ENCODE data around the gene HCRTR1. TPM values are rescaled to one million over a fixed set of nuclear protein-coding genes. Genes with fewer than 3 reads are reported as not detected.
A peak's percentile ranks its signal among the peaks of the same experiment; 100 is the strongest.

Gene HCRTR1
- polyA plus RNA-seq, 1 of the 3 experiments (the other 2 are of a cell fraction), result 0.03 TPM

DNA sequence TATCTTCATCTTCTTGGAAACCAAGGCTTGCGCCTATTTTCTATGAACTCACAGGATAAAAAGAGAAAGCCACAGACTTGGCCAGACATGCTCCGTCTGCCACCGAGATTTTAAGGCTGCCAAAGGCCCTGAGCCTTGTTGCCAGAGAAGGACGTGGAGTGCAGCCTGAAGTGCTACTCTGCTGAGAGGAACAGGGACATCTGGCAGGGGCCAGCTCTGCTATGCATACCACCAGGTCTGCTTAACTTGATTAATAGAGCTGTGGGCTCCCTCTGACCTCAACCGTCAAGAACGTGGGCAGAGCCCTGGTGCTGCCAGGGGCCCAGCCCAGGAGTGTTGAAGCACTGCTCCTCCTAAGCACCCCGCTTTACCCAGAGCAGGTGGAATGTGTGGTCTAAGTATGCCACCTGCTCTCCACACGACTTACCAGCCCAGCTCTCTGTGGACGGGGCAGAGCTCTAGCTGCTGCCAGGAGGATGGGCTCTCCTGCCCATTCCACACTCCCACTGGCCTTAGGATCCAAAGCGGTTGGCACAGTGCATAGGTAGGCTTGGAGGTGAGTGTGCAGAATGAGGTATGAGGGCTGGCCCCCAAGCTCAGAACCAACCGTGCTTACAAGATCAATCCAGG, 10.6 kb downstream of the HCRTR1 start (continued):
- TF ChIP-seq TCF12 (IDR thresholded peaks at IDR 0.05) (peak; percentile 59), RFX5 (IDR thresholded peaks at IDR 0.05; ENCODE audit: low read length) (no peak), NFIC (IDR thresholded peaks at IDR 0.05; ENCODE audit: borderline replicate concordance) (no peak), EZH2phosphoT487 (IDR thresholded peaks at IDR 0.05; ENCODE audit: borderline replicate concordance, low read depth) (no peak), FOSL2 (IDR thresholded peaks at IDR 0.05; ENCODE audit: borderline replicate concordance, low read depth) (no peak), FOXJ3 (CRISPR knock-in tag; IDR thresholded peaks at IDR 0.05) (0 out of 2 replicates have a peak, but pooled peaks have one; percentile 15), YY1 (IDR thresholded peaks at IDR 0.05; ENCODE audit: low read depth) (no peak), GABPA (IDR thresholded peaks at IDR 0.05; ENCODE audit: low read depth) (no peak), CTCF (IDR thresholded peaks at IDR 0.05) (no peak), RAD21 (IDR thresholded peaks at IDR 0.05; ENCODE audit: low read length) (no peak), RXRA (IDR thresholded peaks at IDR 0.05; ENCODE audit: borderline replicate concordance, low read depth) (no peak), FOXM1 (IDR thresholded peaks at IDR 0.05; ENCODE audit: low read depth) (no peak), JUND (IDR thresholded peaks at IDR 0.05) (no peak), CHD2 (IDR thresholded peaks at IDR 0.05; ENCODE audit: low read length, partially characterized antibody) (peak; percentile 37), MEF2A (IDR thresholded peaks at IDR 0.05; ENCODE audit: borderline replicate concordance, low read depth) (no peak)

DNA sequence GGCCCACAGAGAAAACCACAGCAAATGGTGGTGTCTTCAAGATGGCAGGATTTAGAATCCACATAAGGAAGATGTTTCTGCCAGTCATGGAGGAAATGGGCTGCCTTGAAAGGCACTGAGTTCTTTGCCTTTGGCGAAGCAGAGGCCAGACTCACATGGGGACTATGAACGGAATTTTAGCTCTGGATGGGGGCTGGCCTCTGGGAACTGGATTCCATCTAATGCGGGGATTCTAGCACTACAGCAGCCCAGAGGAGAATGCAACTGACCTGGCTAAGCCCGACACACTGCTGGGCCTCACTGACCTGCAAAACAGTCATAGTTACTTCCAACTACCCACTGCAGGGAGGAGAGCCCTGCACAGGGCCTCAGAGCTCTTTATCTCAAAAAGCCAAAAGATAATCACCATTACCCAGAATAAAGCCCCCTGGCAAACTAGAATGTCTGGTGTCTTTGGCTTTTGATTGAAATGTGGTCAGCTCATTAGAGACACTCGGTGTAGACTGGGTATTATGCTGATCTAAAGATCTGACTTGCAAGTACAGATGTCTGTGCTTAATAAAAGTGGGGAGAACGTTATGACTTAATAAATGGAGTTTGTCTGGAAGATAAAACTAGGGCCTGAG, 11.6 kb downstream of the HCRTR1 start:
- no peaks in the 10 kb centered on the region for H3K9me3 ChIP-seq
- DNase-seq, result peak; percentile 60
- CTCF ChIA-PET, result interaction anchor here (0.7 to 4.7 kb wide), 17 partner anchors 11 to 445 kb away, joined by 3 to 51 read pairs (median 4); partner anchors contain the start of gene PEF1
- H3K27ac ChIP-seq (ENCODE audit: low read depth in 2 of 2, low read length in 1 of 2), result peak overlapping the region in 1 of 2 experiments; percentile 99; a peak in 2 of 4 replicates
- peaks cover 2% of the 10 kb centered on the region; the same call in 1 of the 2 replicates for H3K79me2 ChIP-seq (ENCODE audit: insufficient read depth)
- peaks cover 4% of the 10 kb centered on the region; the same call in 1 of the 2 replicates for H4K20me1 ChIP-seq (ENCODE audit: insufficient read depth)
- no peaks in the 10 kb centered on the region for H3K27me3 ChIP-seq (ENCODE audit: insufficient read depth)
- H3K4me2 ChIP-seq, result no peak overlapping the region
- H3F3A ChIP-seq (replicated peaks; ENCODE audit: insufficient read depth), result no peaks in the 10 kb centered on the region
- 67% methylated on average over 3 of the region's 6 CpGs for WGBS (ENCODE audit: low lambda C conversion rate)
- no peaks in the 10 kb centered on the region for H3K9me2 ChIP-seq
- H2AFZ ChIP-seq (ENCODE audit: low read depth), result no peak overlapping the region
- no peak overlapping the region for H3K4me3 ChIP-seq (ENCODE audit: low read depth in 2 of 2, low read length in 1 of 2)
- peaks cover 5 to 61% of the 10 kb centered on the region in 2 experiments; a peak in 3 of 4 replicates for H3K4me1 ChIP-seq (ENCODE audit: control insufficient read depth in 1 of 2, insufficient read depth in 2 of 2, low read depth in 1 of 2, low read length in 1 of 2)
- peaks cover 8 to 42% of the 10 kb centered on the region in 2 experiments for H3K36me3 ChIP-seq (replicated peaks in 1 of 2; ENCODE audit: control insufficient read depth in 1 of 2, insufficient read depth in 2 of 2, low read length in 1 of 2)
- POLR2A ChIA-PET, result interaction anchor here (1.0 to 2.7 kb wide), 2 partner anchors 16 to 58 kb away, joined by 3 to 13 read pairs; partner anchors contain the start of gene PEF1
- no peak overlapping the region for H3K9ac ChIP-seq
- TF ChIP-seq PBX3 (IDR thresholded peaks at IDR 0.05), result no peak
- TF ChIP-seq NRF1 (IDR thresholded peaks at IDR 0.05; ENCODE audit: low read depth, low read length), result no peak
- TF ChIP-seq EP300 (IDR thresholded peaks at IDR 0.05; ENCODE audit: borderline replicate concordance in 1 of 2, low read depth in 1 of 2, low read length in 1 of 2), result peak in 1 of 2 experiments; percentile 94; a peak in 2 of 4 replicates
- TF ChIP-seq, protein P1, sequence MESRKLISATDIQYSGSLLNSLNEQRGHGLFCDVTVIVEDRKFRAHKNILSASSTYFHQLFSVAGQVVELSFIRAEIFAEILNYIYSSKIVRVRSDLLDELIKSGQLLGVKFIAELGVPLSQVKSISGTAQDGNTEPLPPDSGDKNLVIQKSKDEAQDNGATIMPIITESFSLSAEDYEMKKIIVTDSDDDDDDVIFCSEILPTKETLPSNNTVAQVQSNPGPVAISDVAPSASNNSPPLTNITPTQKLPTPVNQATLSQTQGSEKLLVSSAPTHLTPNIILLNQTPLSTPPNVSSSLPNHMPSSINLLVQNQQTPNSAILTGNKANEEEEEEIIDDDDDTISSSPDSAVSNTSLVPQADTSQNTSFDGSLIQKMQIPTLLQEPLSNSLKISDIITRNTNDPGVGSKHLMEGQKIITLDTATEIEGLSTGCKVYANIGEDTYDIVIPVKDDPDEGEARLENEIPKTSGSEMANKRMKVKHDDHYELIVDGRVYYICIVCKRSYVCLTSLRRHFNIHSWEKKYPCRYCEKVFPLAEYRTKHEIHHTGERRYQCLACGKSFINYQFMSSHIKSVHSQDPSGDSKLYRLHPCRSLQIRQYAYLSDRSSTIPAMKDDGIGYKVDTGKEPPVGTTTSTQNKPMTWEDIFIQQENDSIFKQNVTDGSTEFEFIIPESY (IDR thresholded peaks at IDR 0.05; ENCODE audit: borderline replicate concordance, low read depth), result no peak
- TF ChIP-seq, protein P2, sequence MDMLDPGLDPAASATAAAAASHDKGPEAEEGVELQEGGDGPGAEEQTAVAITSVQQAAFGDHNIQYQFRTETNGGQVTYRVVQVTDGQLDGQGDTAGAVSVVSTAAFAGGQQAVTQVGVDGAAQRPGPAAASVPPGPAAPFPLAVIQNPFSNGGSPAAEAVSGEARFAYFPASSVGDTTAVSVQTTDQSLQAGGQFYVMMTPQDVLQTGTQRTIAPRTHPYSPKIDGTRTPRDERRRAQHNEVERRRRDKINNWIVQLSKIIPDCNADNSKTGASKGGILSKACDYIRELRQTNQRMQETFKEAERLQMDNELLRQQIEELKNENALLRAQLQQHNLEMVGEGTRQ (IDR thresholded peaks at IDR 0.05; ENCODE audit: borderline replicate concordance, low read depth, low read length), result no peak
- no peak for TF ChIP-seq EZH2phosphoT487 (IDR thresholded peaks at IDR 0.05; ENCODE audit: borderline replicate concordance, low read depth)
- TF ChIP-seq FOSL2 (IDR thresholded peaks at IDR 0.05; ENCODE audit: borderline replicate concordance, low read depth), result no peak
- TF ChIP-seq, protein P3, sequence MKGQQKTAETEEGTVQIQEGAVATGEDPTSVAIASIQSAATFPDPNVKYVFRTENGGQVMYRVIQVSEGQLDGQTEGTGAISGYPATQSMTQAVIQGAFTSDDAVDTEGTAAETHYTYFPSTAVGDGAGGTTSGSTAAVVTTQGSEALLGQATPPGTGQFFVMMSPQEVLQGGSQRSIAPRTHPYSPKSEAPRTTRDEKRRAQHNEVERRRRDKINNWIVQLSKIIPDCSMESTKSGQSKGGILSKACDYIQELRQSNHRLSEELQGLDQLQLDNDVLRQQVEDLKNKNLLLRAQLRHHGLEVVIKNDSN (IDR thresholded peaks at IDR 0.05; ENCODE audit: borderline replicate concordance, low read depth), result no peak
- no peak for TF ChIP-seq YY1 (IDR thresholded peaks at IDR 0.05; ENCODE audit: low read depth)
- no peak for TF ChIP-seq GABPA (IDR thresholded peaks at IDR 0.05; ENCODE audit: low read depth)
- TF ChIP-seq RXRA (IDR thresholded peaks at IDR 0.05; ENCODE audit: borderline replicate concordance, low read depth), result no peak
- no peak; the same call in 1 of the 2 replicates for TF ChIP-seq RAD21 (IDR thresholded peaks at IDR 0.05; ENCODE audit: low read length)
- TF ChIP-seq JUND (IDR thresholded peaks at IDR 0.05), result no peak
- TF ChIP-seq SMC3 (IDR thresholded peaks at IDR 0.05; ENCODE audit: low read depth, low read length), result no peak
